GM06990 (cell line): ENCODE data around the gene PSMB10.
A peak's percentile ranks its signal among the peaks of the same experiment; 100 is the strongest.

ENCODE experiments used
- DNase-seq: peaks from one replicate; pipeline ENCODE4 v3.0.0-alpha.2; 2011; ENCODE audit not compliant: insufficient read length; ENCODE audit errors: extremely low read depth
- H3K27me3 ChIP-seq: replicated peaks from 2 replicates; pipeline ENCODE4 v1.6.0; 2011; ENCODE audit warnings: low read length; ENCODE audit not compliant: control insufficient read depth, insufficient read depth
- H3K36me3 ChIP-seq: 2 replicates; pipeline ENCODE4 v1.5.1; 2011; ENCODE audit warnings: low read length; ENCODE audit not compliant: control insufficient read depth, insufficient read depth
- H3K4me3 ChIP-seq: replicated peaks from 2 replicates; pipeline ENCODE4 v1.5.1; 2011; ENCODE audit warnings: low read depth, mild to moderate bottlenecking, control low read depth, low read length
- CTCF ChIP-seq: IDR thresholded peaks from 2 replicates; pipeline ENCODE4 v1.5.1; 2011; ENCODE audit warnings: low read length, control low read depth, mild to moderate bottlenecking, inconsistent platforms; ENCODE audit not compliant: insufficient read depth, poor library complexity, severe bottlenecking

The PSMB10 gene

GRCh38 chr16:67944690-67945391 is 8.2 kb upstream of the PSMB10 start:
- Histone ChIP-seq H3K27me3 (no peaks in the 10 kb centered on the region), H3K4me3 (no peak overlapping the region), H3K36me3 (peaks cover 43% of the 10 kb centered on the region)
- TF ChIP-seq CTCF, result no peak
- peak; percentile 21 for DNase-seq

GRCh38 chr16:67943619-67944504 is 7.2 kb upstream of the PSMB10 start, which contains the start of gene LCAT:
TSS of gene LCAT (minus strand) at chr16:67944120. CDS start at chr16:67944101, 19 bp downstream.
- Histone ChIP-seq H3K36me3 (peaks cover 48% of the 10 kb centered on the region), H3K4me3 (no peak within 1 kb of the TSS), H3K27me3 (no peaks in the 10 kb centered on the region)
- no peak for TF ChIP-seq CTCF
- DNase-seq, result peak; percentile 10

- Histone ChIP-seq H3K4me3 (no peak overlapping the region), H3K27me3 (no peaks in the 10 kb centered on the region), H3K36me3 (peaks cover 43% of the 10 kb centered on the region)
- no peak for TF ChIP-seq CTCF
- no peak for DNase-seq
These were observed 6.6 kb upstream of the PSMB10 start for GRCh38 chr16:67943256-67943618.

- TF ChIP-seq CTCF, result no peak
- H3K4me3 ChIP-seq, result no peak overlapping the region
- H3K27me3 ChIP-seq, result no peaks in the 10 kb centered on the region
- peaks cover 39% of the 10 kb centered on the region for H3K36me3 ChIP-seq
- no peak for DNase-seq
These were observed 6.0 kb upstream of the PSMB10 start for GRCh38 chr16:67942510-67943255.

- no peak for DNase-seq
- peaks cover 35% of the 10 kb centered on the region for H3K36me3 ChIP-seq
- no peaks in the 10 kb centered on the region for H3K27me3 ChIP-seq
- TF ChIP-seq CTCF, result peak; percentile 77
- H3K4me3 ChIP-seq, result no peak overlapping the region
These were observed 5.5 kb upstream of the PSMB10 start for GRCh38 chr16:67942200-67942509.
